GM23338 (cell line): ENCODE data around the gene POMT2. TPM values are rescaled to one million over a fixed set of nuclear protein-coding genes. Genes with fewer than 3 reads are reported as not detected.
A peak's percentile ranks its signal among the peaks of the same experiment; 100 is the strongest.

Experiments
- ATAC-seq: fragments of 200-7000 bp; cut with Tn5 transposase; 3 replicates; pipeline ENCODE4 v1.9.1; 2020
- DNase-seq: peaks from one replicate; pipeline ENCODE4 v3.0.0-alpha.2; 2015; ENCODE audit warnings: low spot score
- H2AFZ ChIP-seq: fragments of 200-600 bp; sonication (generic); 2 replicates; pipeline ENCODE4 v1.8.0; 2016; ENCODE audit warnings: antibody characterized with exemption, mild to moderate bottlenecking, moderate library complexity
- H3F3A ChIP-seq: fragments of 200-600 bp; sonication (generic); replicated peaks from 2 replicates; pipeline ENCODE4 v1.8.0; 2017; ENCODE audit warnings: antibody characterized with exemption, mixed run types, low read depth
- H3K27ac ChIP-seq: fragments of 200-600 bp; sonication (generic); 2 replicates; pipeline ENCODE4 v1.6.1; 2016; ENCODE audit warnings: low read depth
- H3K27me3 ChIP-seq: fragments of 200-600 bp; sonication (generic); 2 replicates; pipeline ENCODE4 v1.8.0; 2016; ENCODE audit warnings: mild to moderate bottlenecking, mixed run types, moderate library complexity; ENCODE audit not compliant: insufficient read depth
- H3K36me3 ChIP-seq: fragments of 200-600 bp; sonication (generic); 2 replicates; pipeline ENCODE4 v1.8.0; 2016; ENCODE audit warnings: mild to moderate bottlenecking; ENCODE audit not compliant: insufficient read depth
- H3K4me1 ChIP-seq: fragments of 200-600 bp; sonication (generic); 2 replicates; pipeline ENCODE4 v1.8.0; 2016; ENCODE audit warnings: mild to moderate bottlenecking, moderate library complexity; ENCODE audit not compliant: insufficient read depth
- H3K4me2 ChIP-seq: fragments of 200-600 bp; sonication (generic); 2 replicates; pipeline ENCODE4 v1.7.1; 2017; ENCODE audit warnings: mixed run types
- H3K4me3 ChIP-seq: fragments of 200-600 bp; sonication (generic); 2 replicates; pipeline ENCODE4 v1.6.1; 2016; ENCODE audit warnings: mixed run types
- H3K79me2 ChIP-seq: fragments of 200-600 bp; sonication (generic); replicated peaks from 2 replicates; pipeline ENCODE4 v1.8.0; 2017; ENCODE audit warnings: mild to moderate bottlenecking; ENCODE audit not compliant: insufficient read depth
- H3K9me2 ChIP-seq: fragments of 200-600 bp; sonication (generic); 2 replicates; pipeline ENCODE4 v1.8.0; 2017; ENCODE audit not compliant: insufficient read depth
- H4K20me1 ChIP-seq: fragments of 200-600 bp; sonication (generic); replicated peaks from 2 replicates; pipeline ENCODE4 v1.8.0; 2017; ENCODE audit warnings: mild to moderate bottlenecking; ENCODE audit not compliant: insufficient read depth
- H3K27ac Mint-ChIP-seq: 2 replicates; pipeline ENCODE4 v1.8.0; 2020; ENCODE audit warnings: inconsistent platforms, mild to moderate bottlenecking, moderate library complexity, mixed read lengths
- H3K27me3 Mint-ChIP-seq: 3 replicates; pipeline ENCODE4 v1.8.0; 2022; ENCODE audit warnings: low read depth, mild to moderate bottlenecking, moderate library complexity, mixed read lengths, inconsistent platforms; ENCODE audit not compliant: insufficient read depth, poor library complexity
- H3K36me3 Mint-ChIP-seq: 3 replicates; pipeline ENCODE4 v1.8.0; 2021; ENCODE audit warnings: low read depth, mild to moderate bottlenecking, inconsistent platforms, moderate library complexity, mixed read lengths
- H3K4me1 Mint-ChIP-seq: 3 replicates; pipeline ENCODE4 v1.8.0; 2020; ENCODE audit warnings: mild to moderate bottlenecking, inconsistent platforms, mixed read lengths
- H3K4me3 Mint-ChIP-seq: 3 replicates; pipeline ENCODE4 v1.8.0; 2021; ENCODE audit warnings: moderate library complexity, mild to moderate bottlenecking, inconsistent platforms, mixed read lengths
- H3K9me3 Mint-ChIP-seq: 3 replicates; pipeline ENCODE4 v1.8.0; 2020; ENCODE audit warnings: moderate library complexity, mild to moderate bottlenecking, inconsistent platforms, mixed read lengths
- CREB1 ChIP-seq: fragments of 250-450 bp; sonication (Bioruptor Pico); IDR thresholded peaks from 2 replicates; pipeline ENCODE4 v1.5.0; 2020; ENCODE audit warnings: low read depth, mild to moderate bottlenecking, moderate library complexity
- CTCF ChIP-seq, 2 experiments: fragments of 200-600 bp in 1 of 2; sonication (generic) in 1 of 2; conservative IDR thresholded peaks; 2 replicates each; pipeline versions ENCODE4 v1.5.1 to v1.6.1; 2016 to 2017; ENCODE audit warnings: antibody characterized with exemption in 2 of 2, low read depth in 2 of 2, mild to moderate bottlenecking in 2 of 2, moderate library complexity in 1 of 2
- ETS1 ChIP-seq: IDR thresholded peaks from 2 replicates; pipeline ENCODE4 v1.6.1; 2016; ENCODE audit warnings: antibody characterized with exemption
- EZH2 ChIP-seq: fragments of 200-600 bp; sonication (generic); IDR thresholded peaks from one replicate; pipeline ENCODE4 v1.8.0; 2017; ENCODE audit warnings: antibody characterized with exemption, mild to moderate bottlenecking, low read depth; ENCODE audit not compliant: unreplicated experiment
- JUNB ChIP-seq: IDR thresholded peaks from one replicate; pipeline ENCODE4 v1.6.1; 2016; ENCODE audit warnings: antibody characterized with exemption; ENCODE audit not compliant: unreplicated experiment
- NANOG ChIP-seq: IDR thresholded peaks from 2 replicates; pipeline ENCODE4 v1.6.1; 2016; ENCODE audit warnings: antibody characterized with exemption, borderline replicate concordance
- POLR2AphosphoS5 ChIP-seq: IDR thresholded peaks from 2 replicates; pipeline ENCODE4 v1.6.1; 2016; ENCODE audit warnings: antibody characterized with exemption, low read depth
- REST ChIP-seq: IDR thresholded peaks from one replicate; pipeline ENCODE4 v1.6.1; 2018; ENCODE audit warnings: antibody characterized with exemption; ENCODE audit not compliant: unreplicated experiment
- STAT1 ChIP-seq: IDR thresholded peaks from one replicate; pipeline ENCODE4 v1.6.1; 2016; ENCODE audit warnings: antibody characterized with exemption; ENCODE audit not compliant: unreplicated experiment
- ZNF114 ChIP-seq: fragments of 250-450 bp; sonication (Bioruptor Pico); IDR thresholded peaks from 2 replicates; pipeline ENCODE4 v1.5.0; 2020; ENCODE audit warnings: mild to moderate bottlenecking, moderate library complexity
- polyA plus RNA-seq: library from polyadenylated mRNA; unstranded; fragments of >200 nt; fragmentation: Nextera tagmentation; extraction: Ambion mirVana; gene quantifications from 2 replicates; pipeline ENCODE4 v1.2.1, GENCODE V29; 2016
- total RNA-seq: library from RNA; depleted of rRNA; stranded (reverse); fragments of >200 nt; shearing (Covaris generic); gene quantifications from 2 replicates; pipeline ENCODE4 v1.2.3, GENCODE V29; 2014

POMT2 gene
- total and polyA plus RNA-seq, 2 experiments from 2014 or later: 24.3 to 29.9 TPM

- TF ChIP-seq JUNB (no peak), POLR2AphosphoS5 (no peak)
Measured at GRCh38 chr14:77309131-77309530, 11.6 kb downstream of the POMT2 start (continued).

- Histone ChIP-seq H2AFZ (no peak overlapping the region), H3K79me2 (peaks cover 8% of the 10 kb centered on the region; the same call in 1 of the 2 replicates), H3K27ac (peak overlapping the region; percentile 39), H3K4me2 (no peak overlapping the region), H3K9me2 (no peaks in the 10 kb centered on the region), H4K20me1 (no peaks in the 10 kb centered on the region; the same call in 1 of the 2 replicates), H3K27me3 (no peaks in the 10 kb centered on the region), H3K4me1 (no peaks in the 10 kb centered on the region), H3K4me3 (no peak overlapping the region), H3K36me3 (no peaks in the 10 kb centered on the region; the same call in 1 of the 2 replicates), H3F3A (no peaks in the 10 kb centered on the region; the same call in 1 of the 2 replicates)
- H3K27me3 Mint-ChIP-seq: peaks cover 2% of the 10 kb centered on the region
- no peaks in the 10 kb centered on the region; the same call in 2 of the 3 replicates for H3K36me3 Mint-ChIP-seq
- no peak for TF ChIP-seq POLR2AphosphoS5
- TF ChIP-seq STAT1: no peak
- TF ChIP-seq JUNB: no peak
- no peak for TF ChIP-seq ETS1
- no peak for TF ChIP-seq NANOG
- no peak for TF ChIP-seq ZNF114 (CRISPR knock-in tag)
- no peak for TF ChIP-seq REST
- no peak for TF ChIP-seq CREB1 (CRISPR knock-in tag)
- ATAC-seq (peak; percentile 81), DNase-seq (no peak)
- H3K4me3 Mint-ChIP-seq: no peak overlapping the region
- no peaks in the 10 kb centered on the region for H3K9me3 Mint-ChIP-seq
- peaks cover 4% of the 10 kb centered on the region; the same call in 1 of the 3 replicates for H3K4me1 Mint-ChIP-seq
- no peak overlapping the region for H3K27ac Mint-ChIP-seq
Measured at GRCh38 chr14:77306851-77307496, 13.7 kb downstream of the POMT2 start.

GRCh38 chr14:77306416-77306815 lies 14.3 kb downstream of the POMT2 start:
- Mint-ChIP-seq H3K36me3 (no peaks in the 10 kb centered on the region; the same call in 2 of the 3 replicates), H3K4me1 (peaks cover 4% of the 10 kb centered on the region; the same call in 1 of the 3 replicates), H3K27me3 (peaks cover 2% of the 10 kb centered on the region), H3K27ac (no peak overlapping the region), H3K9me3 (no peaks in the 10 kb centered on the region), H3K4me3 (no peak overlapping the region)
- Histone ChIP-seq H3F3A (no peaks in the 10 kb centered on the region; the same call in 1 of the 2 replicates), H3K4me2 (no peak overlapping the region), H3K36me3 (no peaks in the 10 kb centered on the region; the same call in 1 of the 2 replicates), H2AFZ (no peak overlapping the region), H3K79me2 (0 out of 2 replicates have a peak, but pooled peaks cover 4% of the 10 kb centered on the region), H3K27me3 (no peaks in the 10 kb centered on the region), H4K20me1 (no peaks in the 10 kb centered on the region; the same call in 1 of the 2 replicates), H3K4me1 (no peaks in the 10 kb centered on the region), H3K27ac (0 out of 2 replicates have a peak overlapping the region, but pooled peaks have one; percentile 39), H3K9me2 (no peaks in the 10 kb centered on the region), H3K4me3 (no peak overlapping the region)
- ATAC-seq (no peak), DNase-seq (no peak)
- TF ChIP-seq REST: no peak
- TF ChIP-seq ETS1: no peak
- TF ChIP-seq EZH2: no peak
- no peak for TF ChIP-seq STAT1
- no peak for TF ChIP-seq CTCF (conservative IDR thresholded peaks at IDR 0.05; ENCODE audit: low read depth in 2 of 2)
